Measurements from ENCODE around the gene CCL15. TPM values are rescaled to one million over a fixed set of nuclear protein-coding genes. Genes with fewer than 3 reads are reported as not detected.
"Not testable (repeated sequence)": the region's sequence is repeated elsewhere in the genome, so short reads cannot be mapped to it uniquely, and the experiment has no call there.

CCL15 gene
- total and polyA plus RNA-seq, 10 donors: 0.15 to 0.20 (median 0.19) TPM; not detected in 7

- H3K9me3 ChIP-seq: peaks cover 0 to 5% (median 0%) of the 10 kb centered on the region in 8 donors
- 74 to 91% (median 80%) methylated on average over 11 of the region's 11 CpGs for WGBS, 5 donors
- H3K4me1 ChIP-seq: peaks cover 0 to 25% (median 11%) of the 10 kb centered on the region in 6 donors
- intact Hi-C loops (cut with DNase I; ENCODE audit: low total_unique reads): no loop called here
- no peak overlapping the region for H3K4me3 ChIP-seq
- H3K27me3 ChIP-seq (replicated peaks in 1 of 7): no peaks in the 10 kb centered on the region
- H3K27ac ChIP-seq: no peak overlapping the region
- no peaks in the 10 kb centered on the region for H3K36me3 ChIP-seq
- DNase-seq: no peak
- TF ChIP-seq POLR2A (IDR thresholded peaks at IDR 0.05) (no peak), POLR2AphosphoS5 (IDR thresholded peaks at IDR 0.05) (no peak)
- TF ChIP-seq, protein P1, sequence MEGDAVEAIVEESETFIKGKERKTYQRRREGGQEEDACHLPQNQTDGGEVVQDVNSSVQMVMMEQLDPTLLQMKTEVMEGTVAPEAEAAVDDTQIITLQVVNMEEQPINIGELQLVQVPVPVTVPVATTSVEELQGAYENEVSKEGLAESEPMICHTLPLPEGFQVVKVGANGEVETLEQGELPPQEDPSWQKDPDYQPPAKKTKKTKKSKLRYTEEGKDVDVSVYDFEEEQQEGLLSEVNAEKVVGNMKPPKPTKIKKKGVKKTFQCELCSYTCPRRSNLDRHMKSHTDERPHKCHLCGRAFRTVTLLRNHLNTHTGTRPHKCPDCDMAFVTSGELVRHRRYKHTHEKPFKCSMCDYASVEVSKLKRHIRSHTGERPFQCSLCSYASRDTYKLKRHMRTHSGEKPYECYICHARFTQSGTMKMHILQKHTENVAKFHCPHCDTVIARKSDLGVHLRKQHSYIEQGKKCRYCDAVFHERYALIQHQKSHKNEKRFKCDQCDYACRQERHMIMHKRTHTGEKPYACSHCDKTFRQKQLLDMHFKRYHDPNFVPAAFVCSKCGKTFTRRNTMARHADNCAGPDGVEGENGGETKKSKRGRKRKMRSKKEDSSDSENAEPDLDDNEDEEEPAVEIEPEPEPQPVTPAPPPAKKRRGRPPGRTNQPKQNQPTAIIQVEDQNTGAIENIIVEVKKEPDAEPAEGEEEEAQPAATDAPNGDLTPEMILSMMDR (IDR thresholded peaks at IDR 0.05 in 8 of 11, conservative IDR thresholded peaks at IDR 0.05 in 3 of 11): no peak
Observed at GRCh38 chr17:35998018-35998545, 3.3 kb downstream of the CCL15 start.

DNA sequence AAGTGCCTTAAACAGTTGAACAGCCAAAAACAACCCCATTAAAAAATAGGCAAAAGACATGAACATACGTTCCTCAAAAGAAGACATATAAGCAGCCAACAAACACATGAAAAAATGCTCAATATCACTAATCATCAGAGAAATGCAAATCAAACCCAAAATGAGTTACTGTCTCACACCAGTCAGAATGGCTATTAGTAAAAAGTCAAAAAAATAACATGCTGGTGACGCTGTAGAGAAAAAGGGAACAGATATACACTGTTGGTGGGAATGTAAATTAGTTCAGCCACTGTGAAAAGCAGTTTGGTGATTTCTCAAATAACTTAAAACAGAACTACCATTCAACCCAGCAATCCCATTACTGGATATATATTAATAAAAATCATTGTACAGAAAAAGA, 6.0 kb downstream of the CCL15 start:
- H3K27ac ChIP-seq; DNase-seq; H3K36me3 ChIP-seq; H3K4me3 ChIP-seq; H3K9me3 ChIP-seq; intact Hi-C loops (cut with DNase I; ENCODE audit: low total_unique reads); H3K27me3 ChIP-seq (replicated peaks in 1 of 7): not testable (repeated sequence)
- WGBS, 5 donors: 58 to 85% (median 70%) methylated on average over 2 of the region's 2 CpGs
- peaks cover 0 to 17% (median 1%) of the 10 kb centered on the region in 6 donors for H3K4me1 ChIP-seq

GRCh38 chr17:35991075-35991474, 10.3 kb downstream of the CCL15 start:
- Histone ChIP-seq H3K4me3 (no peak overlapping the region), H3K27ac (no peak overlapping the region), H3K27me3 (replicated peaks in 1 of 7) (no peaks in the 10 kb centered on the region), H3K36me3 (no peaks in the 10 kb centered on the region), H3K9me3 (peaks cover 0 to 20% (median 11%) of the 10 kb centered on the region in 8 donors), H3K4me1 (peaks cover 0 to 17% (median 8%) of the 10 kb centered on the region in 6 donors)
- WGBS, 5 donors: 88 to 99% (median 93%) methylated on average over 2 of the region's 2 CpGs
- TF ChIP-seq, protein P1 (IDR thresholded peaks at IDR 0.05 in 8 of 11, conservative IDR thresholded peaks at IDR 0.05 in 3 of 11): no peak
- TF ChIP-seq POLR2A (IDR thresholded peaks at IDR 0.05) (no peak), POLR2AphosphoS5 (IDR thresholded peaks at IDR 0.05) (no peak)
- intact Hi-C loops (cut with DNase I; ENCODE audit: low total_unique reads): no loop called here
- no peak for DNase-seq

DNA sequence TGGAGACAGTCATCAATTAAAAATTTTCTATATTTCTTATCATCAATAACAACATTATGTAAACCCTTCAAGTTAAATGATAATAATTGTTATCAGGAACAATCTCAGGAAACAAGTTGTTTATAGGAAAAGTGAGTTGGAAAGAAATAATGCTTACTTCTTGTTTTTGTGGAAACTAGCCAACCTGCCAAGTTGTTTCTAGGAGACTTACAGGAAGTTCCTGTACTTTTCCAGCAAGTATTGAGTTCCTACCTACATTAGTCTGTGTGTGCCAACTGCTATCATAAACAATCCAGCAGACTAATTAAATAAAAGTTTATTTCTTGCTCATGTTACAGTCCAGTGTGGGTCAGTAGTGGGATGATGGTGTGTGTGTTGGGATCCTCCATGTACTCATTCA, 13.2 kb downstream of the CCL15 start:
- Histone ChIP-seq H3K27me3 (replicated peaks in 1 of 7) (no peaks in the 10 kb centered on the region), H3K4me1 (peaks cover 0 to 30% (median 8%) of the 10 kb centered on the region in 6 donors), H3K27ac (peak overlapping the region in 5 of 8 donors; percentile 28 to 82 (median 56)), H3K9me3 (peaks cover 0 to 17% (median 9%) of the 10 kb centered on the region in 8 donors), H3K36me3 (peaks cover 0 to 11% (median 0%) of the 10 kb centered on the region in 6 donors), H3K4me3 (no peak overlapping the region)
- intact Hi-C loops (cut with DNase I; ENCODE audit: low total_unique reads): no loop called here
- TF ChIP-seq POLR2AphosphoS5 (IDR thresholded peaks at IDR 0.05) (no peak), POLR2A (IDR thresholded peaks at IDR 0.05) (no peak)
- TF ChIP-seq, protein P1 (IDR thresholded peaks at IDR 0.05 in 8 of 11, conservative IDR thresholded peaks at IDR 0.05 in 3 of 11): no peak
- no peak for DNase-seq
